Natural killer cell (primary cell): ENCODE data around the gene ZC3H7A. TPM values are rescaled to one million over a fixed set of nuclear protein-coding genes. Genes with fewer than 3 reads are reported as not detected.

ENCODE experiments used
- ATAC-seq, 3 donors: fragments of 150-1000 bp in 2 of 3; fragments of 200-7000 bp in 1 of 3; cut with Tn5 transposase; 1 replicate in 1 of 3; 2 replicates in 2 of 3; pipeline ENCODE4 v1.10.0; 2021; ENCODE audit warnings: mild to moderate bottlenecking in 2 of 3, moderate library complexity in 2 of 3
- DNase-seq, 2 donors: peaks; one replicate each; pipeline versions ENCODE4 v3.0.0 to v3.0.0-alpha.2; 2013 to 2021; ENCODE audit warnings: mixed read lengths in 1 of 2
- H3K27ac ChIP-seq: one replicate; pipeline ENCODE4 v1.5.1; 2013; ENCODE audit warnings: mild to moderate bottlenecking, low read length
- H3K27me3 ChIP-seq: one replicate; pipeline ENCODE4 v1.6.1; 2013; ENCODE audit warnings: low read length; ENCODE audit not compliant: control insufficient read depth, insufficient read depth
- H3K36me3 ChIP-seq: one replicate; pipeline ENCODE4 v1.6.1; 2013; ENCODE audit warnings: low read length; ENCODE audit not compliant: control insufficient read depth, insufficient read depth
- H3K4me1 ChIP-seq: one replicate; pipeline ENCODE4 v1.6.1; 2013; ENCODE audit warnings: low read length; ENCODE audit not compliant: control insufficient read depth, insufficient read depth
- H3K4me3 ChIP-seq: one replicate; pipeline ENCODE4 v1.5.1; 2013; ENCODE audit warnings: low read length
- H3K9me3 ChIP-seq: one replicate; pipeline ENCODE4 v1.6.1; 2013; ENCODE audit warnings: low read length; ENCODE audit not compliant: control insufficient read depth, insufficient read depth
- H3K27ac Mint-ChIP-seq, 2 donors: one replicate each; pipeline ENCODE4 v1.8.0; 2022; ENCODE audit warnings: mild to moderate bottlenecking in 2 of 2, mixed read lengths in 2 of 2, moderate library complexity in 1 of 2
- H3K27me3 Mint-ChIP-seq, 2 donors: one replicate each; pipeline ENCODE4 v1.8.0; 2022; ENCODE audit warnings: low read depth in 2 of 2, mixed read lengths in 2 of 2
- H3K36me3 Mint-ChIP-seq: one replicate; pipeline ENCODE4 v1.8.0; 2022; ENCODE audit warnings: mixed read lengths
- H3K4me1 Mint-ChIP-seq, 2 donors: one replicate each; pipeline ENCODE4 v1.8.0; 2022; ENCODE audit warnings: mixed read lengths in 2 of 2
- H3K4me3 Mint-ChIP-seq: one replicate; pipeline ENCODE4 v1.8.0; 2022; ENCODE audit warnings: mild to moderate bottlenecking, moderate library complexity, mixed read lengths
- H3K9me3 Mint-ChIP-seq, 2 donors: one replicate each; pipeline ENCODE4 v1.8.0; 2022; ENCODE audit warnings: mixed read lengths in 2 of 2
- WGBS: methylation state at CpG from one replicate; pipeline ENCODE4 v1.1.7; 2013; ENCODE audit warnings: missing lambda C conversion rate; ENCODE audit not compliant: insufficient coverage; 5-methylcytosine and 5-hydroxymethylcytosine counted together
- intact Hi-C: fragments of 100-400 bp; cut with micrococcal nuclease; formaldehyde crosslinking; loops from one replicate; pipeline ENCODE4 v1.14.2; 2022
- total RNA-seq, 4 donors: library from RNA; stranded (reverse); fragments of 120-200 nt in 1 of 4; gene quantifications; one replicate each; pipeline versions ENCODE4 v1.2.3 to v1.2.4, GENCODE V29; 2013 to 2022
- TF ChIP-seq, protein P1 (sequence below): fragments of 200-600 bp; IDR thresholded peaks from one replicate; pipeline ENCODE4 v1.8.0; 2022; ENCODE audit warnings: antibody characterized with exemption

Gene ZC3H7A, protein sequence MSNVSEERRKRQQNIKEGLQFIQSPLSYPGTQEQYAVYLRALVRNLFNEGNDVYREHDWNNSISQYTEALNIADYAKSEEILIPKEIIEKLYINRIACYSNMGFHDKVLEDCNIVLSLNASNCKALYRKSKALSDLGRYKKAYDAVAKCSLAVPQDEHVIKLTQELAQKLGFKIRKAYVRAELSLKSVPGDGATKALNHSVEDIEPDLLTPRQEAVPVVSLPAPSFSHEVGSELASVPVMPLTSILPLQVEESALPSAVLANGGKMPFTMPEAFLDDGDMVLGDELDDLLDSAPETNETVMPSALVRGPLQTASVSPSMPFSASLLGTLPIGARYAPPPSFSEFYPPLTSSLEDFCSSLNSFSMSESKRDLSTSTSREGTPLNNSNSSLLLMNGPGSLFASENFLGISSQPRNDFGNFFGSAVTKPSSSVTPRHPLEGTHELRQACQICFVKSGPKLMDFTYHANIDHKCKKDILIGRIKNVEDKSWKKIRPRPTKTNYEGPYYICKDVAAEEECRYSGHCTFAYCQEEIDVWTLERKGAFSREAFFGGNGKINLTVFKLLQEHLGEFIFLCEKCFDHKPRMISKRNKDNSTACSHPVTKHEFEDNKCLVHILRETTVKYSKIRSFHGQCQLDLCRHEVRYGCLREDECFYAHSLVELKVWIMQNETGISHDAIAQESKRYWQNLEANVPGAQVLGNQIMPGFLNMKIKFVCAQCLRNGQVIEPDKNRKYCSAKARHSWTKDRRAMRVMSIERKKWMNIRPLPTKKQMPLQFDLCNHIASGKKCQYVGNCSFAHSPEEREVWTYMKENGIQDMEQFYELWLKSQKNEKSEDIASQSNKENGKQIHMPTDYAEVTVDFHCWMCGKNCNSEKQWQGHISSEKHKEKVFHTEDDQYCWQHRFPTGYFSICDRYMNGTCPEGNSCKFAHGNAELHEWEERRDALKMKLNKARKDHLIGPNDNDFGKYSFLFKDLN
- total RNA-seq = 10 to 100 TPM; 80.6 to 91.8 (median 84.6) TPM
- total RNA-seq (2013) = 84.2 TPM

GRCh38 chr16:11797166-11797956 lies at the start of gene ZC3H7A:
Gene ZC3H7A (minus strand): TSS chr16:11797258. CDS start chr16:11782354, 14,904 bp downstream.
- H3K36me3 Mint-ChIP-seq = no peaks in the 10 kb centered on the region
- peak within 1 kb of the TSS; percentile 94 for H3K4me3 Mint-ChIP-seq
- peak within 1 kb of the TSS; percentile 96 to 98 for H3K27ac Mint-ChIP-seq
- Histone ChIP-seq H3K4me3 (peak within 1 kb of the TSS; percentile 91), H3K9me3 (no peaks in the 10 kb centered on the region), H3K27me3 (no peaks in the 10 kb centered on the region), H3K27ac (peak within 1 kb of the TSS; percentile 93), H3K4me1 (peaks cover 38% of the 10 kb centered on the region), H3K36me3 (no peaks in the 10 kb centered on the region)
- H3K4me1 Mint-ChIP-seq = peaks cover 54 to 59% of the 10 kb centered on the region in 2 donors
- peak; percentile 95 to 99 (median 97) for ATAC-seq
- H3K9me3 Mint-ChIP-seq = no peaks in the 10 kb centered on the region
- DNase-seq = peak; percentile 93 to 97
- no peaks in the 10 kb centered on the region for H3K27me3 Mint-ChIP-seq
- intact Hi-C loops = loop anchor here (1.0 kb wide), 2 partner anchors 14 to 55 kb away; partner anchors contain the start of gene TXNDC11
- TF ChIP-seq, protein P1, sequence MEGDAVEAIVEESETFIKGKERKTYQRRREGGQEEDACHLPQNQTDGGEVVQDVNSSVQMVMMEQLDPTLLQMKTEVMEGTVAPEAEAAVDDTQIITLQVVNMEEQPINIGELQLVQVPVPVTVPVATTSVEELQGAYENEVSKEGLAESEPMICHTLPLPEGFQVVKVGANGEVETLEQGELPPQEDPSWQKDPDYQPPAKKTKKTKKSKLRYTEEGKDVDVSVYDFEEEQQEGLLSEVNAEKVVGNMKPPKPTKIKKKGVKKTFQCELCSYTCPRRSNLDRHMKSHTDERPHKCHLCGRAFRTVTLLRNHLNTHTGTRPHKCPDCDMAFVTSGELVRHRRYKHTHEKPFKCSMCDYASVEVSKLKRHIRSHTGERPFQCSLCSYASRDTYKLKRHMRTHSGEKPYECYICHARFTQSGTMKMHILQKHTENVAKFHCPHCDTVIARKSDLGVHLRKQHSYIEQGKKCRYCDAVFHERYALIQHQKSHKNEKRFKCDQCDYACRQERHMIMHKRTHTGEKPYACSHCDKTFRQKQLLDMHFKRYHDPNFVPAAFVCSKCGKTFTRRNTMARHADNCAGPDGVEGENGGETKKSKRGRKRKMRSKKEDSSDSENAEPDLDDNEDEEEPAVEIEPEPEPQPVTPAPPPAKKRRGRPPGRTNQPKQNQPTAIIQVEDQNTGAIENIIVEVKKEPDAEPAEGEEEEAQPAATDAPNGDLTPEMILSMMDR = peak; percentile 66
- under 1% methylated on average over 80 of the region's 80 CpGs for WGBS

DNA sequence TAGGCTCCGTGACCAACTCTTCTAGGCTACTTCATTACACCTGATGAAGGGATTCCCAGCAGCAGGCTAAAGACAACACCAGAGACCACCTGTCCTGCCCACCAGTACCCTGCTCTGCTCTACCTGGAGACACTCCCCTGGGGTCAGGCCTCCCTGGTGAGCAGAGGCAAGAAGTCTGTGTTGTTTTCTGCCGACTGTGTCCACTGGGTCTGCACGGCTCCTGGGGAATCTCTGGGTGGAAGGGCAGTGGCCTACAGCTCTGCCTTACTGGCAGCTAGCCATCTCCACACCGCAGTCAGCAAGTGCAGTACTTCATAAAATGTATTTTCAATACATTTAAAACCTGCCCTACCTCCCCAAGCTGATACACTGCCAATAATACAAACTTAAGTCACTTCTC lies 47.4 kb upstream of the ZC3H7A start:
- no peak overlapping the region for H3K27ac ChIP-seq
- no peaks in the 10 kb centered on the region for H3K9me3 ChIP-seq
- H3K4me3 ChIP-seq = no peak overlapping the region
- Mint-ChIP-seq H3K4me1 (peaks cover 0 to 10% of the 10 kb centered on the region in 2 donors), H3K36me3 (peaks cover 7% of the 10 kb centered on the region), H3K9me3 (no peaks in the 10 kb centered on the region), H3K27ac (peak overlapping the region in 1 of 2 donors; percentile 29), H3K4me3 (no peak overlapping the region), H3K27me3 (no peaks in the 10 kb centered on the region)
- TF ChIP-seq, protein P1 = no peak
- H3K36me3 ChIP-seq = peaks cover 80% of the 10 kb centered on the region
- ATAC-seq = no peak
- no peaks in the 10 kb centered on the region for H3K4me1 ChIP-seq
- no peak for DNase-seq
- H3K27me3 ChIP-seq = no peaks in the 10 kb centered on the region
- intact Hi-C loops = no loop called here
- WGBS = 98% methylated on average over 4 of the region's 4 CpGs

DNA sequence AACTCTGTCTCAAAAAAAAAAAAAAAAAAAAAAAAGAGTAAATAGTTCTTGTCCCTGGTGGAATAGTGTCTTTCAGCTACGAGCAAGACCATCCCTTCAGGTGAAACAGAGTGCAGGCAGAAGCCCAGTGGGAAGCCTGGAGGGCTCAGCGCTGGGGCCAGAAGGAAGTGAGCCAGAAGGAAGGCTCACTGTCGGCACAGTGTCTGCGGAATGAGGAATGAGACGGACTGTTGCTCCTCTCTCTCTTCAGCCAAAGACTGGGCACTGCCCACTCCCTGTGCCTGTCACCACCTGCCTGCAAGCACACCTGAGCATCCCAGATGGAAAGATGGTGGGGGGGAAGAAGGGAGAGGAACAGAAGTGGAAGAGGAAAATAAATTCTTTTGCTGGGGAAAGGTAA lies 46.8 kb upstream of the ZC3H7A start:
- Mint-ChIP-seq H3K27ac (peak overlapping the region in 1 of 2 donors; percentile 29), H3K36me3 (peaks cover 8% of the 10 kb centered on the region), H3K4me1 (peaks cover 0 to 10% of the 10 kb centered on the region in 2 donors), H3K27me3 (no peaks in the 10 kb centered on the region), H3K4me3 (no peak overlapping the region), H3K9me3 (no peaks in the 10 kb centered on the region)
- no peak overlapping the region for H3K27ac ChIP-seq
- TF ChIP-seq, protein P1 = no peak
- H3K4me1 ChIP-seq = no peaks in the 10 kb centered on the region
- intact Hi-C loops = no loop called here
- no peak overlapping the region for H3K4me3 ChIP-seq
- WGBS = 97% methylated on average over 5 of the region's 5 CpGs
- H3K36me3 ChIP-seq = peaks cover 81% of the 10 kb centered on the region
- no peaks in the 10 kb centered on the region for H3K27me3 ChIP-seq
- no peaks in the 10 kb centered on the region for H3K9me3 ChIP-seq
- no peak for ATAC-seq
- DNase-seq = no peak
